Measurements from ENCODE around the gene SERPINE3. TPM values are rescaled to one million over a fixed set of nuclear protein-coding genes. Genes with fewer than 3 reads are reported as not detected.

The SERPINE3 gene
- polyA plus RNA-seq, 1 donor from 2014 or later: not detected

DNA sequence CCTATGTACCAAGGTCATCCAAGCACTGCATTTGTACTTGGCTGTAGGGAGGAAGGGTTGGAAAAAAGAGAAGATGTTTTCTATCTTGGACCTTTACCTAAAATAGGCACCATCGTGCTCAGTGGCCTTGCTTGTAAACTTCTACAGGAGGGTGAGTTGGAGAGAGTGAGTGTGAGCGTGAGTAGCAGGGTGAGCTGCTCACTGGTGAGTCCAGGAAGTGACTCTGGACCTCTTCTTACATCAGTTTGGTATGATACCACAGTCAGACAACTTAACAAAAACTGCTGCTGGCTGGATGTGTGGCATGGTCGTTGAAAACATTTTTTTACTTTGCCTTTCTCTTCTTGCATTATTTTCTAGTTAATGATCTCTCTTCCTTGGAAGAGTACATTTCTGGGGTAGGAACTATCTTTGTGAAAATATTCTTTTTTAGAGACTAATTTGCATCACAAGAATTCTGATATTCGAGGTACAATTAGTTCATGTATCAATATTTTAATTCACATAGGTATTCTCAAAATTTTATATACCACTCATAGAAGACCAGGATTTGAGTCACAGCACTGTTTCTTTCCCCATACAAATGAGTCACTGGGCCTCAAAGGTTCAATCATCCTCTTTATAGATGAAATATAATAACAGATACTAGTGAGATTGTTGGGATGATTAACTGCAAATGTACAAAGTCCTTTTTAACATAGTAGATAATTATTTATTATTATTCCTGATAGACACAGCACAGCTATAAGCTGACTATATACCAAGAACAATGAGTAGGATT lies 651 bp downstream of the SERPINE3 start:
- Histone ChIP-seq H3K4me2 (ENCODE audit: low read length) (no peak overlapping the region), H3K9me2 (ENCODE audit: insufficient read depth, low read length) (no peaks in the 10 kb centered on the region), H3K9ac (ENCODE audit: low read length) (no peak overlapping the region), H2AFZ (ENCODE audit: low read depth, low read length) (no peak overlapping the region), H3K4me3 (ENCODE audit: low read length) (no peak overlapping the region), H3K9me3 (ENCODE audit: low read length) (no peaks in the 10 kb centered on the region), H3K36me3 (ENCODE audit: insufficient read depth, low read length) (no peaks in the 10 kb centered on the region), H4K20me1 (ENCODE audit: insufficient read depth) (no peaks in the 10 kb centered on the region), H3K27me3 (ENCODE audit: insufficient read depth, low read depth, low read length) (no peaks in the 10 kb centered on the region), H3K79me2 (replicated peaks; ENCODE audit: insufficient read depth, low read length) (no peaks in the 10 kb centered on the region), H3F3A (ENCODE audit: insufficient read depth, low read length, poor library complexity, severe bottlenecking) (no peaks in the 10 kb centered on the region), H3K27ac (ENCODE audit: low read length) (no peak overlapping the region)
- TF ChIP-seq MXI1 (conservative IDR thresholded peaks at IDR 0.05; ENCODE audit: poor library complexity, severe bottlenecking) (no peak), RAD21 (conservative IDR thresholded peaks at IDR 0.05) (no peak), POLR2AphosphoS5 (IDR thresholded peaks at IDR 0.05) (no peak), SMC3 (conservative IDR thresholded peaks at IDR 0.05; ENCODE audit: poor library complexity) (no peak), EP300 (conservative IDR thresholded peaks at IDR 0.05; ENCODE audit: poor library complexity, severe bottlenecking) (no peak), REST (IDR thresholded peaks at IDR 0.05; ENCODE audit: borderline replicate concordance) (no peak), TAF1 (IDR thresholded peaks at IDR 0.05; ENCODE audit: low read depth) (no peak), EZH2 (IDR thresholded peaks at IDR 0.05; ENCODE audit: borderline replicate concordance, insufficient read depth, low read length, poor library complexity, severe bottlenecking) (no peak)
- TF ChIP-seq, protein P1, sequence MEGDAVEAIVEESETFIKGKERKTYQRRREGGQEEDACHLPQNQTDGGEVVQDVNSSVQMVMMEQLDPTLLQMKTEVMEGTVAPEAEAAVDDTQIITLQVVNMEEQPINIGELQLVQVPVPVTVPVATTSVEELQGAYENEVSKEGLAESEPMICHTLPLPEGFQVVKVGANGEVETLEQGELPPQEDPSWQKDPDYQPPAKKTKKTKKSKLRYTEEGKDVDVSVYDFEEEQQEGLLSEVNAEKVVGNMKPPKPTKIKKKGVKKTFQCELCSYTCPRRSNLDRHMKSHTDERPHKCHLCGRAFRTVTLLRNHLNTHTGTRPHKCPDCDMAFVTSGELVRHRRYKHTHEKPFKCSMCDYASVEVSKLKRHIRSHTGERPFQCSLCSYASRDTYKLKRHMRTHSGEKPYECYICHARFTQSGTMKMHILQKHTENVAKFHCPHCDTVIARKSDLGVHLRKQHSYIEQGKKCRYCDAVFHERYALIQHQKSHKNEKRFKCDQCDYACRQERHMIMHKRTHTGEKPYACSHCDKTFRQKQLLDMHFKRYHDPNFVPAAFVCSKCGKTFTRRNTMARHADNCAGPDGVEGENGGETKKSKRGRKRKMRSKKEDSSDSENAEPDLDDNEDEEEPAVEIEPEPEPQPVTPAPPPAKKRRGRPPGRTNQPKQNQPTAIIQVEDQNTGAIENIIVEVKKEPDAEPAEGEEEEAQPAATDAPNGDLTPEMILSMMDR (IDR thresholded peaks at IDR 0.05; ENCODE audit: poor library complexity, severe bottlenecking): no peak

- Histone ChIP-seq H3K9ac (ENCODE audit: low read length) (no peak overlapping the region), H3K79me2 (replicated peaks; ENCODE audit: insufficient read depth, low read length) (no peaks in the 10 kb centered on the region), H3K4me2 (ENCODE audit: low read length) (no peak overlapping the region), H3K4me3 (ENCODE audit: low read length) (no peak overlapping the region), H3F3A (ENCODE audit: insufficient read depth, low read length, poor library complexity, severe bottlenecking) (no peaks in the 10 kb centered on the region), H3K9me2 (ENCODE audit: insufficient read depth, low read length) (no peaks in the 10 kb centered on the region), H3K27ac (ENCODE audit: low read length) (no peak overlapping the region), H3K36me3 (ENCODE audit: insufficient read depth, low read length) (no peaks in the 10 kb centered on the region), H2AFZ (ENCODE audit: low read depth, low read length) (no peak overlapping the region), H3K27me3 (ENCODE audit: insufficient read depth, low read depth, low read length) (no peaks in the 10 kb centered on the region), H4K20me1 (ENCODE audit: insufficient read depth) (no peaks in the 10 kb centered on the region), H3K9me3 (ENCODE audit: low read length) (no peaks in the 10 kb centered on the region)
- TF ChIP-seq, protein P1 (IDR thresholded peaks at IDR 0.05; ENCODE audit: poor library complexity, severe bottlenecking): no peak
- TF ChIP-seq MXI1 (conservative IDR thresholded peaks at IDR 0.05; ENCODE audit: poor library complexity, severe bottlenecking) (no peak), EZH2 (IDR thresholded peaks at IDR 0.05; ENCODE audit: borderline replicate concordance, insufficient read depth, low read length, poor library complexity, severe bottlenecking) (no peak), EP300 (conservative IDR thresholded peaks at IDR 0.05; ENCODE audit: poor library complexity, severe bottlenecking) (no peak), TAF1 (IDR thresholded peaks at IDR 0.05; ENCODE audit: low read depth) (no peak), RAD21 (conservative IDR thresholded peaks at IDR 0.05) (no peak)
These were observed 1.7 kb downstream of the SERPINE3 start for GRCh38 chr13:51341232-51341631.
